Astrocyte (in vitro differentiated cells and primary cell): ENCODE measurements around the gene CNTNAP2. TPM values are rescaled to one million over a fixed set of nuclear protein-coding genes. Genes with fewer than 3 reads are reported as not detected.

Source experiments
- DNase-seq: peaks from one replicate; pipeline ENCODE4 v3.0.0-alpha.2; 2010; ENCODE audit warnings: low read depth
- FAIRE-seq: peaks from 2 replicates; lab custom pipeline; 2011; peaks lifted over from hg19 to GRCh38; lab: Jason Lieb, UNC
- H2AFZ ChIP-seq: 2 replicates; pipeline ENCODE4 v1.6.0; 2012; ENCODE audit warnings: low read depth, low read length, inconsistent platforms
- H3K27ac ChIP-seq: 2 replicates; pipeline ENCODE4 v1.5.1; 2011; ENCODE audit warnings: low read depth, low read length, inconsistent platforms
- H3K27me3 ChIP-seq: 2 replicates; pipeline ENCODE4 v1.6.0; 2011; ENCODE audit warnings: low read length, inconsistent platforms; ENCODE audit not compliant: insufficient read depth
- H3K36me3 ChIP-seq: 2 replicates; pipeline ENCODE4 v1.5.1; 2011; ENCODE audit warnings: low read length, inconsistent platforms; ENCODE audit not compliant: insufficient read depth
- H3K4me1 ChIP-seq: 2 replicates; pipeline ENCODE4 v1.5.1; 2011; ENCODE audit warnings: low read length, inconsistent platforms; ENCODE audit not compliant: insufficient read depth
- H3K4me2 ChIP-seq: 2 replicates; pipeline ENCODE4 v1.6.0; 2012; ENCODE audit warnings: low read length, inconsistent platforms
- H3K4me3 ChIP-seq: 2 replicates; pipeline ENCODE4 v1.5.1; 2011; ENCODE audit warnings: low read depth, mild to moderate bottlenecking, low read length, inconsistent platforms; ENCODE audit not compliant: insufficient read depth
- H3K79me2 ChIP-seq: 2 replicates; pipeline ENCODE4 v1.6.0; 2012; ENCODE audit warnings: mild to moderate bottlenecking, low read length, inconsistent platforms; ENCODE audit not compliant: insufficient read depth
- H3K9ac ChIP-seq: 2 replicates; pipeline ENCODE4 v1.6.0; 2012; ENCODE audit warnings: mild to moderate bottlenecking, low read length, inconsistent platforms
- H3K9me3 ChIP-seq: 2 replicates; pipeline ENCODE4 v1.5.1; 2012; ENCODE audit warnings: low read depth, mild to moderate bottlenecking, low read length, inconsistent platforms; ENCODE audit not compliant: insufficient read depth
- H4K20me1 ChIP-seq: 2 replicates; pipeline ENCODE4 v1.6.0; 2012; ENCODE audit warnings: low read length, inconsistent platforms; ENCODE audit not compliant: insufficient read depth
- H3K27ac Mint-ChIP-seq: one replicate; pipeline ENCODE4 v1.8.0; 2021; ENCODE audit warnings: mild to moderate bottlenecking, mixed read lengths; ENCODE audit not compliant: unreplicated experiment
- H3K27me3 Mint-ChIP-seq: one replicate; pipeline ENCODE4 v1.8.0; 2021; ENCODE audit warnings: low read depth, mixed read lengths; ENCODE audit not compliant: unreplicated experiment
- H3K36me3 Mint-ChIP-seq: one replicate; pipeline ENCODE4 v1.8.0; 2021; ENCODE audit warnings: low read depth, mixed read lengths; ENCODE audit not compliant: unreplicated experiment
- H3K4me1 Mint-ChIP-seq: one replicate; pipeline ENCODE4 v1.8.0; 2021; ENCODE audit warnings: low read depth, mixed read lengths; ENCODE audit not compliant: unreplicated experiment
- H3K4me3 Mint-ChIP-seq: one replicate; pipeline ENCODE4 v1.8.0; 2021; ENCODE audit warnings: mild to moderate bottlenecking, moderate library complexity, mixed read lengths; ENCODE audit not compliant: unreplicated experiment
- H3K9me3 Mint-ChIP-seq: one replicate; pipeline ENCODE4 v1.8.0; 2021; ENCODE audit warnings: mild to moderate bottlenecking, mixed read lengths; ENCODE audit not compliant: unreplicated experiment
- CTCF ChIP-seq: IDR thresholded peaks from 2 replicates; pipeline ENCODE4 v1.5.1; 2011; ENCODE audit warnings: low read depth, mild to moderate bottlenecking, inconsistent platforms, low read length, moderate library complexity; ENCODE audit not compliant: insufficient read depth
- EZH2 ChIP-seq: IDR thresholded peaks from 2 replicates; pipeline ENCODE4 v1.6.1; 2012; ENCODE audit warnings: mild to moderate bottlenecking, low read length, inconsistent platforms; ENCODE audit not compliant: insufficient read depth
- total RNA-seq: library from RNA; stranded (reverse); gene quantifications from 2 replicates; pipeline ENCODE4 v1.2.1, GENCODE V29; 2021

CNTNAP2 gene
- total RNA-seq, 1 donor from 2014 or later, result 20.0 TPM

- Histone ChIP-seq H3K9ac (no peak overlapping the region), H3K27ac (no peak overlapping the region), H3K36me3 (no peaks in the 10 kb centered on the region), H3K79me2 (no peaks in the 10 kb centered on the region), H3K9me3 (peaks cover 5% of the 10 kb centered on the region), H2AFZ (no peak overlapping the region), H3K27me3 (no peaks in the 10 kb centered on the region), H3K4me2 (no peak overlapping the region), H3K4me1 (no peaks in the 10 kb centered on the region), H4K20me1 (no peaks in the 10 kb centered on the region), H3K4me3 (no peak overlapping the region)
- DNase-seq, result no peak
- no peaks in the 10 kb centered on the region for H3K27me3 Mint-ChIP-seq
- no peak overlapping the region for H3K4me3 Mint-ChIP-seq
- no peak for FAIRE-seq
- H3K36me3 Mint-ChIP-seq, result no peaks in the 10 kb centered on the region
- no peak overlapping the region for H3K27ac Mint-ChIP-seq
- no peak for TF ChIP-seq EZH2
- TF ChIP-seq CTCF, result no peak
- H3K9me3 Mint-ChIP-seq, result no peaks in the 10 kb centered on the region
- H3K4me1 Mint-ChIP-seq, result no peaks in the 10 kb centered on the region
These were observed 2088.2 kb downstream of the CNTNAP2 start for GRCh38 chr7:148204639-148205304.

DNA sequence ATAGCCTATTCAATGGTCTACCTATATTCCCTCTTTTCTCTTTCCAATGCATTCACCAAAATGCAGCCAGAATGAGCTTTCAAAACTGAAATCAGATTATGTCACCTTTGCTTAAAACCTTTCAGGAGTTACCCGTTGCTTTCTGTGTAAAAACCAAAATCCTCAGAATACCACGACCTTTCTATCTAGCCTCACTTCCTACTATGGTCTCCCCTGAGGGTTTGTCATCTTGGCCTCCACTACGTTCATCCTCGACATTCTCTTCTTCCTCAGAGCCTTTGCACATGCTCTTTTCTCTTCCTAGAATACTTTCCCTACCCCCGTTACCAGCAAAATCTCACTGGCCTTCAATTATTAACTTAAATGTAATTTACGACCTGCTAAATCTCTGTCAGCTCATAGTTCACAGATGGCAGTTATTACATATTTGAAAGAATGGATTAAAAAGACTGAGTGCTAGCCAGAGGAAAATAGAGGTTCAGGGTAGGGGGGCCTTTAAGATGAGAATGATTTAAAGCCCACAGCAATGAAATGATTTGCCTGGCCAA lies 2093.1 kb downstream of the CNTNAP2 start:
- no peak overlapping the region for H3K4me3 ChIP-seq
- Mint-ChIP-seq H3K4me1 (no peaks in the 10 kb centered on the region), H3K36me3 (no peaks in the 10 kb centered on the region), H3K4me3 (no peak overlapping the region), H3K27ac (no peak overlapping the region), H3K27me3 (peaks cover 8% of the 10 kb centered on the region), H3K9me3 (no peaks in the 10 kb centered on the region)
- DNase-seq (no peak), FAIRE-seq (no peak)
- H3K9me3 ChIP-seq, result peaks cover 3% of the 10 kb centered on the region
- H3K36me3 ChIP-seq, result no peaks in the 10 kb centered on the region
- no peak overlapping the region for H3K4me2 ChIP-seq
- H3K4me1 ChIP-seq, result no peaks in the 10 kb centered on the region
- no peak overlapping the region for H3K9ac ChIP-seq
- no peak overlapping the region for H3K27ac ChIP-seq
- no peaks in the 10 kb centered on the region for H3K27me3 ChIP-seq
- no peak for TF ChIP-seq CTCF
- TF ChIP-seq EZH2, result no peak
- no peaks in the 10 kb centered on the region for H3K79me2 ChIP-seq
- H2AFZ ChIP-seq, result no peak overlapping the region
- H4K20me1 ChIP-seq, result no peaks in the 10 kb centered on the region

- no peaks in the 10 kb centered on the region for H3K9me3 ChIP-seq
- H3K4me3 ChIP-seq, result no peak overlapping the region
- FAIRE-seq, result no peak
- no peaks in the 10 kb centered on the region for H3K4me1 Mint-ChIP-seq
- H3K4me1 ChIP-seq, result no peaks in the 10 kb centered on the region
- H3K27me3 Mint-ChIP-seq, result peaks cover 8% of the 10 kb centered on the region
- H3K27ac Mint-ChIP-seq, result no peak overlapping the region
- no peak overlapping the region for H3K4me3 Mint-ChIP-seq
- no peak overlapping the region for H3K27ac ChIP-seq
- no peak overlapping the region for H3K9ac ChIP-seq
- no peaks in the 10 kb centered on the region for H4K20me1 ChIP-seq
- H3K27me3 ChIP-seq, result no peaks in the 10 kb centered on the region
- no peak overlapping the region for H3K4me2 ChIP-seq
- no peak overlapping the region for H2AFZ ChIP-seq
- no peak for DNase-seq
- H3K36me3 Mint-ChIP-seq, result no peaks in the 10 kb centered on the region
- H3K9me3 Mint-ChIP-seq, result no peaks in the 10 kb centered on the region
- no peaks in the 10 kb centered on the region for H3K79me2 ChIP-seq
- TF ChIP-seq EZH2, result no peak
- no peak for TF ChIP-seq CTCF
- H3K36me3 ChIP-seq, result no peaks in the 10 kb centered on the region
These were observed 2094.3 kb downstream of the CNTNAP2 start for GRCh38 chr7:148210804-148211325.
